Ovary (tissue), 3 donors: ENCODE data around the gene ZIM2.

Experiments used
- CTCF ChIP-seq, 3 donors: fragments of 450-650 bp in 2 of 3; fragments of 200-600 bp in 1 of 3; IDR thresholded peaks; one replicate each; pipeline versions ENCODE4 v1.5.1 to v1.8.0; 2016 to 2022; ENCODE audit warnings: antibody characterized with exemption in 3 of 3, mild to moderate bottlenecking in 1 of 3
- EP300 ChIP-seq: sonication (generic); formaldehyde crosslinking; IDR thresholded peaks from one replicate; pipeline ENCODE4 v1.6.1; 2017; ENCODE audit warnings: antibody characterized with exemption
- POLR2A ChIP-seq: fragments of 450-650 bp; IDR thresholded peaks from one replicate; pipeline ENCODE4 v1.6.1; 2017; ENCODE audit warnings: antibody characterized with exemption, mild to moderate bottlenecking, moderate library complexity
- donor health status: DM: no; HTN: no; CAD: no.

DNA sequence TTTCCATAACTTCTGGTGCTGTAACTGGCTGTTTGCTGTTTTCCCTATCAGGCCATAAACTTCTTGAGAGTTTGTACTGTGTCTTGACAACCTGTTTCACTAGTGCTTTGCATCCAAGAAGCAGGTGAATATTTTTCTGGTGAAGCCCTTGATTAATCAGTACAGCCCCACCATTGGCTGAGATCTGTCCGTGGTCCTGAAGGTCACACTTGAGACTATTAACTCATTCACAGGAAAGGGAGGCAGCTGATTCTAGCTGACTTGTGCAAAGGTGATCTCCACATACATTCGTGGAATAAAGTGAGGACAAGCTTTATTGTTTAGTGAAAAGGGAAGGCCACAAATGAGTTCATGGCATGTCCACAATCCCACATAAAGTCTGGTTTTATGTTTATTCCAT is 107.5 kb downstream of the ZIM2 start:
- TF ChIP-seq CTCF (IDR thresholded peaks at IDR 0.05) (no peak), EP300 (no peak), POLR2A (no peak)
